Measurements from ENCODE around the gene SLC7A6OS. TPM values are rescaled to one million over a fixed set of nuclear protein-coding genes. Genes with fewer than 3 reads are reported as not detected.

SLC7A6OS gene
- total RNA-seq, 1 experiment from 2014 or later: 16.4 TPM

GRCh38 chr16:68282064-68282452 lies 28.7 kb downstream of the SLC7A6OS start:
- TF ChIP-seq, protein P1, sequence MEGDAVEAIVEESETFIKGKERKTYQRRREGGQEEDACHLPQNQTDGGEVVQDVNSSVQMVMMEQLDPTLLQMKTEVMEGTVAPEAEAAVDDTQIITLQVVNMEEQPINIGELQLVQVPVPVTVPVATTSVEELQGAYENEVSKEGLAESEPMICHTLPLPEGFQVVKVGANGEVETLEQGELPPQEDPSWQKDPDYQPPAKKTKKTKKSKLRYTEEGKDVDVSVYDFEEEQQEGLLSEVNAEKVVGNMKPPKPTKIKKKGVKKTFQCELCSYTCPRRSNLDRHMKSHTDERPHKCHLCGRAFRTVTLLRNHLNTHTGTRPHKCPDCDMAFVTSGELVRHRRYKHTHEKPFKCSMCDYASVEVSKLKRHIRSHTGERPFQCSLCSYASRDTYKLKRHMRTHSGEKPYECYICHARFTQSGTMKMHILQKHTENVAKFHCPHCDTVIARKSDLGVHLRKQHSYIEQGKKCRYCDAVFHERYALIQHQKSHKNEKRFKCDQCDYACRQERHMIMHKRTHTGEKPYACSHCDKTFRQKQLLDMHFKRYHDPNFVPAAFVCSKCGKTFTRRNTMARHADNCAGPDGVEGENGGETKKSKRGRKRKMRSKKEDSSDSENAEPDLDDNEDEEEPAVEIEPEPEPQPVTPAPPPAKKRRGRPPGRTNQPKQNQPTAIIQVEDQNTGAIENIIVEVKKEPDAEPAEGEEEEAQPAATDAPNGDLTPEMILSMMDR (IDR thresholded peaks at IDR 0.05 in 2 of 3, conservative IDR thresholded peaks at IDR 0.05 in 1 of 3; ENCODE audit: borderline replicate concordance in 1 of 3, insufficient read depth in 1 of 3, low read depth in 2 of 3, low read length in 2 of 3): no peak
- TF ChIP-seq, protein P2, sequence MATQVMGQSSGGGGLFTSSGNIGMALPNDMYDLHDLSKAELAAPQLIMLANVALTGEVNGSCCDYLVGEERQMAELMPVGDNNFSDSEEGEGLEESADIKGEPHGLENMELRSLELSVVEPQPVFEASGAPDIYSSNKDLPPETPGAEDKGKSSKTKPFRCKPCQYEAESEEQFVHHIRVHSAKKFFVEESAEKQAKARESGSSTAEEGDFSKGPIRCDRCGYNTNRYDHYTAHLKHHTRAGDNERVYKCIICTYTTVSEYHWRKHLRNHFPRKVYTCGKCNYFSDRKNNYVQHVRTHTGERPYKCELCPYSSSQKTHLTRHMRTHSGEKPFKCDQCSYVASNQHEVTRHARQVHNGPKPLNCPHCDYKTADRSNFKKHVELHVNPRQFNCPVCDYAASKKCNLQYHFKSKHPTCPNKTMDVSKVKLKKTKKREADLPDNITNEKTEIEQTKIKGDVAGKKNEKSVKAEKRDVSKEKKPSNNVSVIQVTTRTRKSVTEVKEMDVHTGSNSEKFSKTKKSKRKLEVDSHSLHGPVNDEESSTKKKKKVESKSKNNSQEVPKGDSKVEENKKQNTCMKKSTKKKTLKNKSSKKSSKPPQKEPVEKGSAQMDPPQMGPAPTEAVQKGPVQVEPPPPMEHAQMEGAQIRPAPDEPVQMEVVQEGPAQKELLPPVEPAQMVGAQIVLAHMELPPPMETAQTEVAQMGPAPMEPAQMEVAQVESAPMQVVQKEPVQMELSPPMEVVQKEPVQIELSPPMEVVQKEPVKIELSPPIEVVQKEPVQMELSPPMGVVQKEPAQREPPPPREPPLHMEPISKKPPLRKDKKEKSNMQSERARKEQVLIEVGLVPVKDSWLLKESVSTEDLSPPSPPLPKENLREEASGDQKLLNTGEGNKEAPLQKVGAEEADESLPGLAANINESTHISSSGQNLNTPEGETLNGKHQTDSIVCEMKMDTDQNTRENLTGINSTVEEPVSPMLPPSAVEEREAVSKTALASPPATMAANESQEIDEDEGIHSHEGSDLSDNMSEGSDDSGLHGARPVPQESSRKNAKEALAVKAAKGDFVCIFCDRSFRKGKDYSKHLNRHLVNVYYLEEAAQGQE (IDR thresholded peaks at IDR 0.05; ENCODE audit: low read depth): no peak
- TF ChIP-seq EZH2 (IDR thresholded peaks at IDR 0.05) (no peak), ATF3 (IDR thresholded peaks at IDR 0.05) (no peak), ZFX (IDR thresholded peaks at IDR 0.05) (no peak), FOSL1 (IDR thresholded peaks at IDR 0.05; ENCODE audit: low read depth) (no peak), JUND (IDR thresholded peaks at IDR 0.05) (no peak), SP1 (IDR thresholded peaks at IDR 0.05; ENCODE audit: low read depth) (no peak)
- ChIA-PET CTCF (no interaction called here), POLR2A (no interaction called here), RAD21 (ENCODE audit: low non-redundant PET in 1 of 2, low total read pairs in 2 of 2, uncharacterized antibody in 2 of 2, unreplicated experiment in 2 of 2) (no interaction called here)
- Histone ChIP-seq H2AFZ (ENCODE audit: low read depth, low read length, poor library complexity, severe bottlenecking) (no peak overlapping the region), H3K4me2 (ENCODE audit: low read length) (no peak overlapping the region), H3K9me3 (ENCODE audit: control insufficient read depth in 1 of 2, insufficient read depth in 1 of 2, low read depth in 1 of 2, low read length in 2 of 2) (no peaks in the 10 kb centered on the region), H4K20me1 (ENCODE audit: insufficient read depth) (no peaks in the 10 kb centered on the region), H3K27ac (ENCODE audit: low read depth, low read length) (no peak overlapping the region), H3K9me2 (ENCODE audit: insufficient read depth) (no peaks in the 10 kb centered on the region), H3K36me3 (ENCODE audit: control insufficient read depth in 1 of 2, insufficient read depth in 2 of 2, low read length in 2 of 2) (peaks cover 0 to 25% of the 10 kb centered on the region in 2 experiments; a peak in 2 of 4 replicates), H3K4me3 (replicated peaks in 1 of 2; ENCODE audit: low read depth in 1 of 2, low read length in 2 of 2) (no peak overlapping the region), H3K79me2 (ENCODE audit: insufficient read depth, low read length) (peaks cover 66% of the 10 kb centered on the region), H3K4me1 (ENCODE audit: control insufficient read depth in 1 of 2, insufficient read depth in 2 of 2, low read length in 2 of 2) (no peaks in the 10 kb centered on the region), H3K9ac (ENCODE audit: low read length) (no peak overlapping the region), H3K27me3 (ENCODE audit: insufficient read depth, low read length) (no peaks in the 10 kb centered on the region)
- no peak for ATAC-seq
- intact Hi-C loops (cut with micrococcal nuclease): no loop called here
- DNase-seq (ENCODE audit: low read depth, low spot score): no peak
- BruUV-seq (replicated peaks): no TSS peak
